ENCODE results near the gene SNRPA1.

Gene SNRPA1

GRCh38 chr15:101242160-101242998 is 52.7 kb downstream of the SNRPA1 start:
- DNase-seq (ENCODE audit: low read depth in 2 of 2), result peak; percentile 18 to 30

- DNase-seq (ENCODE audit: low read depth in 2 of 2), result no peak
These were observed 54.7 kb downstream of the SNRPA1 start for GRCh38 chr15:101240358-101240757.

- no peak for DNase-seq (ENCODE audit: low read depth in 2 of 2)
These were observed 55.3 kb downstream of the SNRPA1 start for GRCh38 chr15:101239724-101240136.

- DNase-seq (ENCODE audit: low read depth in 2 of 2), result no peak
These were observed 57.8 kb downstream of the SNRPA1 start for GRCh38 chr15:101237251-101237650.

- no peak for DNase-seq (ENCODE audit: low read depth in 2 of 2)
These were observed 61.3 kb downstream of the SNRPA1 start for GRCh38 chr15:101233651-101234280.

GRCh38 chr15:101232677-101233076 is 62.4 kb downstream of the SNRPA1 start:
- DNase-seq (ENCODE audit: low read depth in 2 of 2), result no peak

Data from stimulated activated CD8-positive, alpha-beta memory T cell treated with anti-CD3 and anti-CD28 coated beads, Interleukin-7, amount 100 ng/mL, for 1 hour (primary cell).